Measurements from ENCODE around the gene TSHZ1.

- no peak for TF ChIP-seq CTCF (IDR thresholded peaks at IDR 0.05; ENCODE audit: low read depth, low read length)
- no peak for TF ChIP-seq MAX (IDR thresholded peaks at IDR 0.05; ENCODE audit: low read depth, low read length)
Measured at GRCh38 chr18:75257605-75258004, 47.0 kb downstream of the TSHZ1 start.
